Gastroesophageal sphincter (tissue), 4 donors: ENCODE results near the gene LARP1. TPM values are rescaled to one million over a fixed set of nuclear protein-coding genes. Genes with fewer than 3 reads are reported as not detected.

Experiments used
- ATAC-seq: fragments of 150-250 bp; one replicate; pipeline ENCODE4 v1.9.1; 2016; ENCODE audit warnings: mild to moderate bottlenecking, moderate library complexity
- H3K27ac ChIP-seq, 4 donors: fragments of 200-600 bp; sonication (generic) in 3 of 4; 1 replicate in 3 of 4; 2 replicates in 1 of 4; pipeline ENCODE4 v1.5.1; 2016 to 2019
- H3K27me3 ChIP-seq: fragments of 200-600 bp; sonication (generic); one replicate; pipeline ENCODE4 v1.5.1; 2019
- H3K36me3 ChIP-seq, 2 donors: fragments of 200-600 bp; sonication (generic); one replicate each; pipeline ENCODE4 v1.5.1; 2019; ENCODE audit warnings: control low read depth in 1 of 2
- H3K4me1 ChIP-seq, 3 donors: fragments of 200-600 bp; sonication (generic); 1 replicate in 2 of 3; 2 replicates in 1 of 3; pipeline ENCODE4 v1.5.1; 2016 to 2019; ENCODE audit warnings: control low read depth in 2 of 3
- H3K4me3 ChIP-seq, 2 donors: fragments of 200-600 bp; sonication (generic); one replicate each; pipeline ENCODE4 v1.5.1; 2019; ENCODE audit warnings: mild to moderate bottlenecking in 1 of 2, moderate library complexity in 1 of 2
- H3K9me3 ChIP-seq, 3 donors: fragments of 200-600 bp; sonication (generic); one replicate each; pipeline ENCODE4 v1.5.1; 2017 to 2019; ENCODE audit warnings: control low read depth in 2 of 3
- CTCF ChIP-seq, 4 experiments: fragments of 200-600 bp in 2 of 4; fragments of 450-650 bp in 2 of 4; sonication (generic) in 1 of 4; IDR thresholded peaks; one replicate each; pipeline ENCODE4 v1.5.1; 2017 to 2019; ENCODE audit warnings: antibody characterized with exemption in 4 of 4, mild to moderate bottlenecking in 2 of 4, moderate library complexity in 2 of 4
- EP300 ChIP-seq: sonication (generic); formaldehyde crosslinking; IDR thresholded peaks from one replicate; pipeline ENCODE4 v1.6.1; 2017; ENCODE audit warnings: antibody characterized with exemption, mild to moderate bottlenecking
- POLR2A ChIP-seq, 2 donors: fragments of 450-650 bp; IDR thresholded peaks; one replicate each; pipeline ENCODE4 v1.6.1; 2017; ENCODE audit warnings: antibody characterized with exemption in 2 of 2, mild to moderate bottlenecking in 2 of 2, moderate library complexity in 1 of 2
- POLR2AphosphoS5 ChIP-seq: sonication (generic); formaldehyde crosslinking; IDR thresholded peaks from one replicate; pipeline ENCODE4 v1.6.1; 2017; ENCODE audit warnings: antibody characterized with exemption
- WGBS, 2 donors: methylation state at CpG; one replicate each; pipeline ENCODE4 v1.1.5; 2018; ENCODE audit warnings: low coverage in 1 of 2; 5-methylcytosine and 5-hydroxymethylcytosine counted together
- total RNA-seq, 4 donors: library from RNA; depleted of rRNA; stranded (reverse); fragments of >200 nt; gene quantifications; one replicate each; pipeline ENCODE4 v1.1.0, GENCODE V29; 2016

LARP1 gene
- total RNA-seq: 100 to 1,000 TPM in 1 of 4 donors, 10 to 100 TPM in 3; 64.6 to 118 (median 80.1) TPM

GRCh38 chr5:154755361-154756008 is at the start of gene LARP1:
TSS of gene LARP1 (plus strand) at chr5:154755377. CDS start at chr5:154755758, 381 bp downstream.
- peaks cover 3 to 57% (median 26%) of the 10 kb centered on the region in 3 donors for H3K4me1 ChIP-seq
- no peaks in the 10 kb centered on the region for H3K36me3 ChIP-seq
- H3K27me3 ChIP-seq: no peaks in the 10 kb centered on the region
- H3K4me3 ChIP-seq: peak within 1 kb of the TSS; percentile 92 to 95
- no peaks in the 10 kb centered on the region for H3K9me3 ChIP-seq
- peak; percentile 8 for ATAC-seq
- peak within 1 kb of the TSS; percentile 96 to 100 (median 99) for H3K27ac ChIP-seq
- no CpG with 5 or more reads among the region's 75 CpGs for WGBS, 2 donors
- no peak for TF ChIP-seq POLR2A (IDR thresholded peaks at IDR 0.05)
- no peak for TF ChIP-seq POLR2AphosphoS5
- peak in 1 of 4 experiments; percentile 27 for TF ChIP-seq CTCF (IDR thresholded peaks at IDR 0.05)

GRCh38 chr5:154706416-154706815 is 48.8 kb upstream of the LARP1 start:
- Histone ChIP-seq H3K4me1 (no peaks in the 10 kb centered on the region), H3K4me3 (no peak overlapping the region), H3K9me3 (no peaks in the 10 kb centered on the region), H3K27me3 (no peaks in the 10 kb centered on the region), H3K27ac (no peak overlapping the region), H3K36me3 (no peaks in the 10 kb centered on the region)
- ATAC-seq: no peak
- 88 to 89% methylated on average over 1 of the region's 1 CpG for WGBS, 2 donors
- TF ChIP-seq POLR2AphosphoS5: no peak
- TF ChIP-seq POLR2A (IDR thresholded peaks at IDR 0.05): no peak

GRCh38 chr5:154707641-154708040 is 47.5 kb upstream of the LARP1 start:
- ATAC-seq: no peak
- Histone ChIP-seq H3K27ac (no peak overlapping the region), H3K4me3 (no peak overlapping the region), H3K4me1 (peaks cover 0 to 4% (median 0%) of the 10 kb centered on the region in 3 donors), H3K9me3 (no peaks in the 10 kb centered on the region), H3K36me3 (no peaks in the 10 kb centered on the region), H3K27me3 (no peaks in the 10 kb centered on the region)
- TF ChIP-seq POLR2AphosphoS5 (no peak), POLR2A (IDR thresholded peaks at IDR 0.05) (no peak), EP300 (no peak), CTCF (IDR thresholded peaks at IDR 0.05) (no peak)
- 76 to 88% methylated on average over 3 to 5 of the region's 5 CpGs for WGBS, 2 donors

- TF ChIP-seq EP300 (no peak), POLR2A (IDR thresholded peaks at IDR 0.05) (no peak), POLR2AphosphoS5 (no peak), CTCF (IDR thresholded peaks at IDR 0.05) (no peak)
These were observed 47.0 kb upstream of the LARP1 start for GRCh38 chr5:154708207-154708606.

GRCh38 chr5:154708846-154709245 is 46.3 kb upstream of the LARP1 start:
- Histone ChIP-seq H3K9me3 (no peaks in the 10 kb centered on the region), H3K4me1 (peaks cover 0 to 16% (median 4%) of the 10 kb centered on the region in 3 donors), H3K27me3 (no peaks in the 10 kb centered on the region), H3K4me3 (no peak overlapping the region), H3K36me3 (no peaks in the 10 kb centered on the region), H3K27ac (no peak overlapping the region)
- no peak for ATAC-seq
- WGBS, 2 donors: 82 to 86% methylated on average over 3 to 5 of the region's 5 CpGs
- TF ChIP-seq POLR2A (IDR thresholded peaks at IDR 0.05) (no peak), EP300 (no peak), POLR2AphosphoS5 (no peak), CTCF (IDR thresholded peaks at IDR 0.05) (no peak)

More at GRCh38 chr5:154708207-154708606, 47.0 kb upstream of the LARP1 start:
- H3K4me1 ChIP-seq: peaks cover 0 to 10% (median 0%) of the 10 kb centered on the region in 3 donors
- no peak overlapping the region for H3K27ac ChIP-seq
- no peaks in the 10 kb centered on the region for H3K36me3 ChIP-seq
- no peak overlapping the region for H3K4me3 ChIP-seq
- ATAC-seq: no peak
- no peaks in the 10 kb centered on the region for H3K27me3 ChIP-seq
- no peaks in the 10 kb centered on the region for H3K9me3 ChIP-seq
- WGBS, 2 donors: 48 to 79% methylated on average over 4 to 6 of the region's 6 CpGs
